BJ (cell line): ENCODE data around the gene CLHC1. TPM values are rescaled to one million over a fixed set of nuclear protein-coding genes. Genes with fewer than 3 reads are reported as not detected.
"Not testable (repeated sequence)": the region's sequence is repeated elsewhere in the genome, so short reads cannot be mapped to it uniquely, and the experiment has no call there.

Source experiments
- CTCF ChIA-PET: fragments of 350-600 bp; formaldehyde crosslinking; extraction: SDS; loops from one replicate; lab custom pipeline; 2021; ENCODE audit warnings: antibody characterized with exemption, inconsistent platforms; lab: Yijun Ruan, JAX
- POLR2A ChIA-PET: fragments of 300-600 bp; sonication (Branson Sonifier 250); formaldehyde crosslinking; extraction: SDS; loops from one replicate; lab custom pipeline; 2021; ENCODE audit warnings: antibody characterized with exemption; lab: Charles Lee
- DNase-seq: peaks from one replicate; pipeline ENCODE4 v3.0.0-alpha.2; 2011; ENCODE audit warnings: low read depth
- H3K27me3 ChIP-seq: 2 replicates; pipeline ENCODE4 v1.6.0; 2011; ENCODE audit warnings: low read length; ENCODE audit not compliant: control insufficient read depth, insufficient read depth
- H3K36me3 ChIP-seq: 2 replicates; pipeline ENCODE4 v1.5.1; 2011; ENCODE audit warnings: low read length; ENCODE audit not compliant: control insufficient read depth, insufficient read depth
- H3K4me3 ChIP-seq: 2 replicates; pipeline ENCODE4 v1.5.1; 2011; ENCODE audit warnings: low read depth, mild to moderate bottlenecking, control low read depth, low read length
- CTCF ChIP-seq: IDR thresholded peaks from 2 replicates; pipeline ENCODE4 v1.5.1; 2011; ENCODE audit warnings: low read depth, mild to moderate bottlenecking, control low read depth, inconsistent platforms, low read length, moderate library complexity; ENCODE audit not compliant: insufficient read depth
- polyA plus RNA-seq: library from polyadenylated mRNA; depleted of rRNA; stranded (reverse); fragments of >200 nt; gene quantifications from 2 replicates; pipeline ENCODE4 v1.2.3, GENCODE V29; 2011; rRNA removed

Gene CLHC1
- polyA plus RNA-seq, 1 experiment: 3.8 TPM

GRCh38 chr2:55134316-55134706, 97.8 kb downstream of the CLHC1 start:
- POLR2A ChIA-PET: interaction anchor here (1.1 kb wide), 1 partner anchor 84 kb away, joined by 3 read pairs; the partner anchor contains the start of gene RTN4
- no peak for DNase-seq
- TF ChIP-seq CTCF: no peak
- CTCF ChIA-PET: interaction anchor here (0.6 to 2.2 kb wide), 4 partner anchors 14 to 86 kb away, joined by 3 to 12 read pairs (median 4); no protein-coding TSS in a partner anchor
- Histone ChIP-seq H3K27me3 (no peaks in the 10 kb centered on the region), H3K4me3 (no peak overlapping the region), H3K36me3 (no peaks in the 10 kb centered on the region)

- ChIA-PET POLR2A (interaction anchor here (1.1 kb wide), 1 partner anchor 83 kb away, joined by 3 read pairs; the partner anchor contains the start of gene RTN4), CTCF (interaction anchor here (0.9 to 2.2 kb wide), 5 partner anchors 13 to 234 kb away, joined by 3 to 12 read pairs (median 3); no protein-coding TSS in a partner anchor)
- H3K36me3 ChIP-seq: no peaks in the 10 kb centered on the region
- no peak overlapping the region for H3K4me3 ChIP-seq
- H3K27me3 ChIP-seq: no peaks in the 10 kb centered on the region
- no peak for TF ChIP-seq CTCF
- no peak for DNase-seq
Measured at GRCh38 chr2:55133467-55134315, 98.4 kb downstream of the CLHC1 start.

GRCh38 chr2:55130849-55131248, 101.2 kb downstream of the CLHC1 start:
- ChIA-PET CTCF (interaction anchor here (0.9 to 1.1 kb wide), 3 partner anchors 12 to 38 kb away, joined by 3 read pairs; no protein-coding TSS in a partner anchor), POLR2A (no interaction called here)
- no peaks in the 10 kb centered on the region for H3K27me3 ChIP-seq
- H3K36me3 ChIP-seq: no peaks in the 10 kb centered on the region
- H3K4me3 ChIP-seq: no peak overlapping the region
- TF ChIP-seq CTCF: no peak
- no peak for DNase-seq

- H3K27me3 ChIP-seq, H3K36me3 ChIP-seq, H3K4me3 ChIP-seq, DNase-seq, POLR2A ChIA-PET: not testable (repeated sequence)
- CTCF ChIA-PET: interaction anchor here (0.6 kb wide), 1 partner anchor 68 kb away, joined by 3 read pairs; no protein-coding TSS in a partner anchor
Measured at GRCh38 chr2:55126643-55127042, 105.5 kb downstream of the CLHC1 start.

Other genes starting within 250 kb of the CLHC1 start
- 219 and 400 TPM in 2 replicates for gene RTN4, start 181.8 kb downstream of the CLHC1 start, polyA plus RNA-seq
- 769 and 1,763 TPM in 2 replicates for gene RPS27A, start 395 bp upstream of the CLHC1 start, polyA plus RNA-seq
- 11.1 and 20.3 TPM in 2 replicates for gene MTIF2, start 36.9 kb upstream of the CLHC1 start, polyA plus RNA-seq
- 18.7 and 32.9 TPM in 2 replicates for gene CCDC88A, start 187.6 kb upstream of the CLHC1 start, polyA plus RNA-seq